ENCODE measurements around the gene PRR33. TPM values are rescaled to one million over a fixed set of nuclear protein-coding genes. Genes with fewer than 3 reads are reported as not detected.
"Not testable (repeated sequence)": the region's sequence is repeated elsewhere in the genome, so short reads cannot be mapped to it uniquely, and the experiment has no call there.

Gene PRR33
- total RNA-seq, 2 donors from 2014 or later, result not detected

GRCh38 chr11:1877211-1878136, 14.2 kb downstream of the PRR33 start:
- H3K4me3 ChIP-seq, result no peak overlapping the region
- H3K4me1 ChIP-seq, result peaks cover 27% of the 10 kb centered on the region
- ATAC-seq (no peak), DNase-seq (peak; percentile 44 to 70 (median 58))
- H3K27me3 ChIP-seq, result no peaks in the 10 kb centered on the region
- intact Hi-C loops (cut with DNase I), result loop anchor here (5.0 kb wide), 1 partner anchor 50 kb away; no protein-coding TSS in a partner anchor
- TF ChIP-seq CTCF (IDR thresholded peaks at IDR 0.05) (no peak), POLR2A (IDR thresholded peaks at IDR 0.05) (no peak)
- no peaks in the 10 kb centered on the region for H3K36me3 ChIP-seq (replicated peaks in 1 of 2; ENCODE audit: insufficient read depth in 1 of 2, low read depth in 2 of 2)
- peak overlapping the region in 1 of 4 donors; percentile 17 for H3K27ac ChIP-seq
- H3K9me3 ChIP-seq, result no peaks in the 10 kb centered on the region
- WGBS, 2 donors, result 57 to 88% methylated on average over 14 to 31 of the region's 33 CpGs

GRCh38 chr11:1876361-1877063, 15.2 kb downstream of the PRR33 start:
- Histone ChIP-seq H3K4me3 (no peak overlapping the region), H3K4me1 (peaks cover 18% of the 10 kb centered on the region), H3K27me3 (no peaks in the 10 kb centered on the region), H3K36me3 (replicated peaks in 1 of 2; ENCODE audit: insufficient read depth in 1 of 2, low read depth in 2 of 2) (no peaks in the 10 kb centered on the region), H3K27ac (peak overlapping the region in 1 of 4 donors; percentile 0), H3K9me3 (no peaks in the 10 kb centered on the region)
- DNase-seq, result peak; percentile 43 to 59 (median 54)
- ATAC-seq, result no peak
- WGBS, 2 donors, result 36 to 45% methylated on average over 17 to 26 of the region's 26 CpGs
- intact Hi-C loops (cut with DNase I), result loop anchor here (5.0 kb wide), 1 partner anchor 49 kb away; no protein-coding TSS in a partner anchor
- TF ChIP-seq CTCF (IDR thresholded peaks at IDR 0.05) (peak; percentile 20 to 53 (median 46)), POLR2A (IDR thresholded peaks at IDR 0.05) (no peak)

GRCh38 chr11:1875851-1876301, 15.8 kb downstream of the PRR33 start:
- H3K9me3 ChIP-seq; H3K27me3 ChIP-seq; ATAC-seq; H3K4me3 ChIP-seq; H3K36me3 ChIP-seq (replicated peaks in 1 of 2; ENCODE audit: insufficient read depth in 1 of 2, low read depth in 2 of 2): not testable (repeated sequence)
- H3K4me1 ChIP-seq, result peaks cover 22% of the 10 kb centered on the region
- H3K27ac ChIP-seq, result peak overlapping the region in 1 of 4 donors; percentile 0
- intact Hi-C loops (cut with DNase I), result loop anchor here (5.0 kb wide), 1 partner anchor 49 kb away; no protein-coding TSS in a partner anchor
- WGBS, 2 donors, result 40 to 76% methylated on average over 2 to 13 of the region's 13 CpGs
- peak in 1 of 4 donors; percentile 4 for DNase-seq

GRCh38 chr11:1875093-1875850, 16.4 kb downstream of the PRR33 start:
- ATAC-seq, result no peak
- Histone ChIP-seq H3K4me1 (peaks cover 28% of the 10 kb centered on the region), H3K9me3 (no peaks in the 10 kb centered on the region), H3K27me3 (no peaks in the 10 kb centered on the region), H3K36me3 (replicated peaks in 1 of 2; ENCODE audit: insufficient read depth in 1 of 2, low read depth in 2 of 2) (no peaks in the 10 kb centered on the region), H3K4me3 (no peak overlapping the region), H3K27ac (no peak overlapping the region)
- WGBS, 2 donors, result 68 to 71% methylated on average over 15 to 27 of the region's 28 CpGs
- DNase-seq, result peak in 1 of 4 donors; percentile 5
- intact Hi-C loops (cut with DNase I), result loop anchor here (5.0 kb wide), 1 partner anchor 48 kb away; no protein-coding TSS in a partner anchor
- TF ChIP-seq POLR2A (IDR thresholded peaks at IDR 0.05) (no peak), CTCF (IDR thresholded peaks at IDR 0.05) (no peak)

- H3K27ac ChIP-seq; H3K4me3 ChIP-seq; H3K36me3 ChIP-seq (replicated peaks in 1 of 2; ENCODE audit: insufficient read depth in 1 of 2, low read depth in 2 of 2); ATAC-seq; H3K9me3 ChIP-seq; H3K27me3 ChIP-seq: not testable (repeated sequence)
- 80 to 82% methylated on average over 11 to 14 of the region's 17 CpGs for WGBS, 2 donors
- peaks cover 33% of the 10 kb centered on the region for H3K4me1 ChIP-seq
- DNase-seq, result peak in 1 of 4 donors; percentile 4
- intact Hi-C loops (cut with DNase I), result loop anchor here (5.0 kb wide), 1 partner anchor 47 kb away; no protein-coding TSS in a partner anchor
Measured at GRCh38 chr11:1874441-1875092, 17.1 kb downstream of the PRR33 start.

- 79 to 84% methylated on average over 11 to 16 of the region's 17 CpGs for WGBS, 2 donors
- DNase-seq; intact Hi-C loops (cut with DNase I); H3K27ac ChIP-seq; H3K36me3 ChIP-seq (replicated peaks in 1 of 2; ENCODE audit: insufficient read depth in 1 of 2, low read depth in 2 of 2); H3K27me3 ChIP-seq; H3K9me3 ChIP-seq; ATAC-seq; H3K4me3 ChIP-seq: not testable (repeated sequence)
- H3K4me1 ChIP-seq, result peaks cover 33% of the 10 kb centered on the region
Measured at GRCh38 chr11:1873813-1874150, 17.9 kb downstream of the PRR33 start.
